ENCODE results near the gene TOMM40L.

DNA sequence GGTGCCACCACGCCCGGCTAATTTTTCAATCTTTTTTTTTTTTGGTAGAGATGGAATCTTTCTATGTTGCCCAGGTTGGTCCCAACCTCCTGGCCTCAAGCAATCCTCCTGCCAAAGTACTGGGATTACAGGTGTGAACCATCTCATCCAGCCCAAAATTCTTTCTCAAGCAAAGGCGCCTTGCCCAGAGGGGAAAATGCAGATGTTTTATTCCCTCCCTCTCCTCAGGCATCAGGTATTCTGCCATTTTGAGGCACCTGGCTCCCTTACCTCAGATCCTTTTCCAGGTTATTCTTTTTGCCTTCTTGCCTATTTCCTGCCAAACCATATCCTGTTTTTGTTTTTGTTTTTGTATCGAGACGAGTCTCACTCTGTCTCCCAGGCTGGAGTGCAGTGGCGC lies 37.5 kb upstream of the TOMM40L start:
- no peak for TF ChIP-seq EP300 (IDR thresholded peaks at IDR 0.05)
- no peak for TF ChIP-seq POLR2A (IDR thresholded peaks at IDR 0.05)
- TF ChIP-seq, protein P1, sequence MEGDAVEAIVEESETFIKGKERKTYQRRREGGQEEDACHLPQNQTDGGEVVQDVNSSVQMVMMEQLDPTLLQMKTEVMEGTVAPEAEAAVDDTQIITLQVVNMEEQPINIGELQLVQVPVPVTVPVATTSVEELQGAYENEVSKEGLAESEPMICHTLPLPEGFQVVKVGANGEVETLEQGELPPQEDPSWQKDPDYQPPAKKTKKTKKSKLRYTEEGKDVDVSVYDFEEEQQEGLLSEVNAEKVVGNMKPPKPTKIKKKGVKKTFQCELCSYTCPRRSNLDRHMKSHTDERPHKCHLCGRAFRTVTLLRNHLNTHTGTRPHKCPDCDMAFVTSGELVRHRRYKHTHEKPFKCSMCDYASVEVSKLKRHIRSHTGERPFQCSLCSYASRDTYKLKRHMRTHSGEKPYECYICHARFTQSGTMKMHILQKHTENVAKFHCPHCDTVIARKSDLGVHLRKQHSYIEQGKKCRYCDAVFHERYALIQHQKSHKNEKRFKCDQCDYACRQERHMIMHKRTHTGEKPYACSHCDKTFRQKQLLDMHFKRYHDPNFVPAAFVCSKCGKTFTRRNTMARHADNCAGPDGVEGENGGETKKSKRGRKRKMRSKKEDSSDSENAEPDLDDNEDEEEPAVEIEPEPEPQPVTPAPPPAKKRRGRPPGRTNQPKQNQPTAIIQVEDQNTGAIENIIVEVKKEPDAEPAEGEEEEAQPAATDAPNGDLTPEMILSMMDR (IDR thresholded peaks at IDR 0.05): no peak

Measured in gastroesophageal sphincter (tissue), 3 donors.